HepG2 (cell line): ENCODE measurements around the gene KRT81. TPM values are rescaled to one million over a fixed set of nuclear protein-coding genes. Genes with fewer than 3 reads are reported as not detected.

Experiments used
- ATAC-seq: fragments of 200-7000 bp; cut with Tn5 transposase; 3 replicates; pipeline ENCODE4 v1.9.1; 2020; ENCODE audit warnings: mild to moderate bottlenecking, moderate library complexity
- BruUV-seq: library from RNA; stranded (reverse); fragments of 400-500 nt; replicated peaks from 2 replicates; lab custom pipeline; 2021; lab: Mats Ljungman, UMichigan
- CTCF ChIA-PET: fragments of 300-600 bp; formaldehyde crosslinking; extraction: SDS; loops from one replicate; lab custom pipeline; 2021; ENCODE audit warnings: low total read pairs, inconsistent platforms, low intra/inter-chr PET ratio; lab: Yijun Ruan, JAX
- POLR2A ChIA-PET: fragments of 350-600 bp; sonication (Branson Sonifier 250); formaldehyde crosslinking; loops from one replicate; lab custom pipeline; 2020; ENCODE audit warnings: antibody characterized with exemption, inconsistent platforms; lab: Yijun Ruan, JAX
- DNase-seq: peaks from one replicate; pipeline ENCODE4 v3.0.0-alpha.2; 2015; ENCODE audit warnings: low spot score
- FAIRE-seq: peaks from 3 replicates; lab custom pipeline; 2011; peaks lifted over from hg19 to GRCh38; lab: Jason Lieb, UNC
- H2AFZ ChIP-seq: one replicate; pipeline ENCODE4 v1.6.1; 2011; ENCODE audit warnings: low read length, inconsistent platforms
- H3K27ac ChIP-seq: fragments of 300-600 bp; 3 replicates; pipeline ENCODE4 v1.8.0; 2011; ENCODE audit warnings: mixed run types, mild to moderate bottlenecking, mixed read lengths, low read length, inconsistent platforms; ENCODE audit not compliant: insufficient read depth; ENCODE audit errors: extremely low read length
- H3K27me3 ChIP-seq, 2 experiments: fragments of 200-600 bp in 1 of 2; 2 replicates in 1 of 2; 3 replicates in 1 of 2; pipeline versions ENCODE4 v1.6.0 to v1.8.0; 2011; ENCODE audit warnings: low read length in 2 of 2, mild to moderate bottlenecking in 2 of 2, moderate library complexity in 2 of 2, inconsistent platforms in 1 of 2; ENCODE audit not compliant: insufficient read depth in 2 of 2, control insufficient read depth in 1 of 2
- H3K36me3 ChIP-seq, 2 experiments: fragments of 200-600 bp in 1 of 2; replicated peaks in 1 of 2; 2 replicates in 1 of 2; 3 replicates in 1 of 2; pipeline versions ENCODE4 v1.5.1 to v1.8.0; 2011; ENCODE audit warnings: low read length in 2 of 2, inconsistent platforms in 1 of 2; ENCODE audit not compliant: insufficient read depth in 2 of 2, control insufficient read depth in 1 of 2
- H3K4me1 ChIP-seq: 2 replicates; pipeline ENCODE4 v1.5.1; 2012; ENCODE audit warnings: low read length, inconsistent platforms; ENCODE audit not compliant: insufficient read depth
- H3K4me2 ChIP-seq: 2 replicates; pipeline ENCODE4 v1.6.0; 2011; ENCODE audit warnings: low read depth, low read length, inconsistent platforms
- H3K4me3 ChIP-seq, 3 experiments: fragments of 200-600 bp in 1 of 3; sonication (generic), shearing (Covaris generic) in 1 of 3; replicated peaks in 1 of 3; 2 replicates each; pipeline ENCODE4 v1.5.1; 2011 to 2016; ENCODE audit warnings: low read length in 3 of 3, inconsistent platforms in 2 of 3, low read depth in 2 of 3, mild to moderate bottlenecking in 2 of 3, control low read depth in 1 of 3, mixed read lengths in 1 of 3; ENCODE audit not compliant: insufficient read depth in 1 of 3
- H3K79me2 ChIP-seq: one replicate; pipeline ENCODE4 v1.6.1; 2011; ENCODE audit warnings: low read length, inconsistent platforms; ENCODE audit not compliant: insufficient read depth
- H3K9ac ChIP-seq: 2 replicates; pipeline ENCODE4 v1.6.0; 2011; ENCODE audit warnings: mild to moderate bottlenecking, low read depth, low read length, inconsistent platforms; ENCODE audit not compliant: insufficient read depth
- H3K9me3 ChIP-seq: 2 replicates; pipeline ENCODE4 v1.5.1; 2012; ENCODE audit warnings: mild to moderate bottlenecking, low read length
- H4K20me1 ChIP-seq: 2 replicates; pipeline ENCODE4 v1.6.0; 2011; ENCODE audit warnings: inconsistent platforms, mild to moderate bottlenecking, low read length, moderate library complexity; ENCODE audit not compliant: insufficient read depth
- JUND ChIP-seq: sonication (generic); formaldehyde crosslinking; IDR thresholded peaks from 2 replicates; pipeline ENCODE4 v1.8.0; 2022; ENCODE audit warnings: mild to moderate bottlenecking, missing genetic modification reagents
- MTA1 ChIP-seq: sonication (generic); formaldehyde crosslinking; IDR thresholded peaks from 2 replicates; pipeline ENCODE4 v1.4.0; 2020; ENCODE audit warnings: missing genetic modification reagents, mild to moderate bottlenecking, borderline replicate concordance
- NFE2L2 ChIP-seq: fragments of 150-350 bp; IDR thresholded peaks from 2 replicates; pipeline ENCODE4 v1.6.1; 2014; ENCODE audit warnings: low read length
- ZNF264 ChIP-seq: sonication (generic); formaldehyde crosslinking; IDR thresholded peaks from 2 replicates; pipeline ENCODE4 v1.4.0; 2020; ENCODE audit warnings: missing genetic modification reagents
- WGBS: methylation state at CpG from one replicate; pipeline ENCODE4 v1.1.6; 2017; ENCODE audit warnings: low lambda C conversion rate; 5-methylcytosine and 5-hydroxymethylcytosine counted together
- in situ Hi-C: cut with HindIII; loops from 2 replicates; pipeline ENCODE4 v1.10.0; 2017; ENCODE audit warnings: low pct_unique_long_range_greater_than_20kb; ENCODE audit not compliant: extremely low pct_ligation_motif_present
- intact Hi-C: fragments of 100-400 bp; cut with micrococcal nuclease; formaldehyde crosslinking; loops from one replicate; pipeline ENCODE4 v1.10.0; 2022; ENCODE audit not compliant: unreplicated experiment
- polyA plus RNA-seq, 8 experiments: library from polyadenylated mRNA; depleted of rRNA in 3 of 8; stranded (reverse) in 7 of 8; unstranded in 1 of 8; fragments of >200 nt; fragmentation: Illumina TruSeq in 4 of 8; extraction: Trizol in 4 of 8; gene quantifications; 2 replicates each; pipeline versions ENCODE4 v1.2.1 to v1.2.3, GENCODE V29; 2011 to 2016; ENCODE audit warnings: low read depth in 4 of 8, missing spikeins in 1 of 8, mixed read lengths in 1 of 8; ENCODE audit not compliant: insufficient read depth in 1 of 8
- total RNA-seq, 5 experiments: library from RNA; depleted of rRNA; stranded (reverse); fragments of >200 nt; fragmentation: Illumina TruSeq; extraction: Trizol; gene quantifications; 2 replicates each; pipeline ENCODE4 v1.2.3, GENCODE V29; 2016; ENCODE audit warnings: low read depth in 1 of 5
- TF ChIP-seq, protein P1 (sequence below): sonication (generic); formaldehyde crosslinking; IDR thresholded peaks from 2 replicates; pipeline ENCODE4 v1.5.1; 2020; ENCODE audit warnings: mild to moderate bottlenecking, missing genetic modification reagents, moderate library complexity
- TF ChIP-seq, protein P2 (sequence below): sonication (generic); formaldehyde crosslinking; IDR thresholded peaks from 2 replicates; pipeline ENCODE4 v1.5.0; 2020; ENCODE audit warnings: missing genetic modification reagents
- TF ChIP-seq, protein P3 (sequence below): sonication (generic); formaldehyde crosslinking; IDR thresholded peaks from 2 replicates; pipeline ENCODE4 v1.9.0; 2022; ENCODE audit warnings: missing genetic modification reagents, mild to moderate bottlenecking, borderline replicate concordance

The KRT81 gene
- total and polyA plus RNA-seq, 2 of the 13 experiments (the other 11 are each of a cell fraction or from before 2014, with no cell fraction given), result not detected

DNA sequence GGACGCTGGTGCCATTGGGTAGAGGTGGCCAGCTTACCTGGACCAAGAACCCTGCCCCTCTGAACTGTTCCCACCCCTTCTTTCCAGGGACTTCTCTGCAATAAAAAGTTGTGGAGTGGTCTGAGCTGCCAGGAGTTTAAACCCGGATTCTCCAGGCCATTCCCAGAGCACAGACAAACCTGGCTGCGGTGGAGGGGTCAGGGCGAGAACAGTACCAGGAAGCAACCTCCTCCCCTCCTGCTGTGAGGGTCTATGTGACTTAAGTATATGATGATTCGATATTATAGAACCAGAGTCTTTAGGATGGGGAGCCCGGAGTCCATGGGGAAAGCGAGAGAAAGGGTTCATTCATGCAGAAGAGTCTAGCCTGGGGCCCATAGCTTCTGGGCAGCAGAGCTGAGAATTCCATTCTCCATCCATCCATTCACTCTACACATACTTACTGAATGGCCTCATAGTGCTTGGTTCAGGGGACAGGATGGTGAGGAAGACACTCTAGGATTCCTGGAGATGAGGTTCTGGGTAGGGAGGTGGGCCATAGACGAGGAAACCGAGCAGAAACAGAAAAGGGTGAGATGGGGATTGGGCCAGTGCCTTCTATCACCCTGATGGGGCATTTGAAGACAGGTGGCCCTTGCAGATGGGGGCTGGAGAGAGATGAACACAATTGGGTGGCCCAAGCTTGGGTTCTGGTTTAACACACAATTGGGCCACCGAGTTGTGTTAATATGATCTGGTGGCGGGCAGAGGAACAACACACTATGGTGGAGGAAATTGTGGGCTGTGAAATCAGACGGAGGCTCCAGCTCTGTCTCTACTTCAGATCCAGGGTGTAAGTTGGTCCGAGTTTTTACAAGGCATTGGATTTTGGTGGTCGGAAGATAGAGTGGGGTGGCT lies 11.7 kb downstream of the KRT81 start:
- FAIRE-seq, result no peak
- POLR2A ChIA-PET, result no interaction called here
- H4K20me1 ChIP-seq, result no peaks in the 10 kb centered on the region
- no peak overlapping the region for H3K4me2 ChIP-seq
- TF ChIP-seq MTA1 (no peak), JUND (CRISPR knock-in tag) (0 out of 2 replicates have a peak, but pooled peaks have one; percentile 3)
- H2AFZ ChIP-seq, result no peak overlapping the region
- WGBS, result 56% methylated on average over 14 of the region's 14 CpGs
- intact Hi-C loops, result no loop called here
- H3K79me2 ChIP-seq, result no peaks in the 10 kb centered on the region
- H3K27me3 ChIP-seq, result peaks cover 4 to 32% of the 10 kb centered on the region in 2 experiments; a peak in 2 of 5 replicates
- BruUV-seq, result no TSS peak
- peaks cover 36% of the 10 kb centered on the region for H3K4me1 ChIP-seq
- DNase-seq, result no peak
- no peak for ATAC-seq
- no peak overlapping the region for H3K4me3 ChIP-seq
- no peak overlapping the region for H3K27ac ChIP-seq
- CTCF ChIA-PET, result interaction anchor here (1.5 to 1.8 kb wide), 2 partner anchors 48 to 58 kb away, joined by 3 to 4 read pairs; no protein-coding TSS in a partner anchor
- no peak overlapping the region for H3K9ac ChIP-seq
- H3K36me3 ChIP-seq, result no peaks in the 10 kb centered on the region
- in situ Hi-C loops, result no loop called here
- H3K9me3 ChIP-seq, result no peaks in the 10 kb centered on the region

DNA sequence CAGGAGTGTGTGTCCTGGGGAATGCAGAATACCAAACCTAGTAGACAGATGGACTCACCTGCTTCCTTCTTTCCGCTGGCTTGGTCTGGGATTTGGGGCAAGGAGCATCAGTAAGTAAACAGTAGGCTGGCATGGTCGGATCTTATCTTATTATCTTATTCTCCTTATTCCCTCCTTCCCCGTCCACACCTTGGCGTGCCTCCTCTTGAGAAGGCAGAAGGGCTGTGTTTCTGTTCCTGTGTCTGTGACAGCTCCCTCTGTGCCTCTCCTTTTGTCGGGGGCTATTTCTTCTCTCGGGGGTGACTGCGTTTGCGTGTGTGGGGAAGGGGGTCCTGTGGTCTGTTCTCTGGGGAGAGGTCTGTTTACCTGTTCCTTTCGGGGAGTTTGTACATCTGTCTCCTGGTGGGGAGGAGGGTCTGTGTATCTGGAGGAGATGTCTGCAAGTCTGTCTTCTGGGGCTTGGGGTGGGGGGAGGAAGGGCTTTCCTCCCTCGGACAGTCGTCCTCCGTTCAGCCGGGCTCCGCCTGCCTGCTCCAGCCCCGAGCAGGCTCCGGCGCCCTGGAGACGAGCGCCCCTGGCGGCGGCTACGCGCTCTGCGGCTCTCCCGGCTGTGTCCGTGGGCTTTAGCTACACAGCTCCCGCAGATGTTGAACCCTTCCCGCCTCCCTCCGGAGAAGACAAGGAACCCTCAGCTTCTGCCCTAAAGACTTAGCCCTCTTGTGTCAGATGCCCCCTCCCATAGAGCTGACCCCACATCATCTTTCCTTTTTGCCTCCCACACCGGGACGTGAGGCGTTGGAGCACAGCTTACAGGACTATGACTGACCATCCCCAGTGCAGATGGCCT lies 12.5 kb downstream of the KRT81 start:
- 29% methylated on average over 16 of the region's 32 CpGs for WGBS
- peak; percentile 21 for DNase-seq
- no peaks in the 10 kb centered on the region for H3K36me3 ChIP-seq
- ChIA-PET CTCF (interaction anchor here (1.8 kb wide), 1 partner anchor 57 kb away, joined by 4 read pairs; no protein-coding TSS in a partner anchor), POLR2A (no interaction called here)
- intact Hi-C loops, result no loop called here
- no peaks in the 10 kb centered on the region for H3K79me2 ChIP-seq
- no peak overlapping the region; a peak in 1 of 6 replicates for H3K4me3 ChIP-seq
- peaks cover 36% of the 10 kb centered on the region for H3K4me1 ChIP-seq
- no TSS peak for BruUV-seq
- no peaks in the 10 kb centered on the region for H4K20me1 ChIP-seq
- no peak overlapping the region for H3K9ac ChIP-seq
- ATAC-seq, result peak; percentile 98
- in situ Hi-C loops, result no loop called here
- H3K4me2 ChIP-seq, result peak overlapping the region; percentile 36; the same call in 1 of the 2 replicates
- peaks cover 4 to 34% of the 10 kb centered on the region in 2 experiments; a peak in 2 of 5 replicates for H3K27me3 ChIP-seq
- no peak overlapping the region for H2AFZ ChIP-seq
- H3K27ac ChIP-seq, result no peak overlapping the region
- no peak for FAIRE-seq
- no peaks in the 10 kb centered on the region for H3K9me3 ChIP-seq
- TF ChIP-seq, protein P1, sequence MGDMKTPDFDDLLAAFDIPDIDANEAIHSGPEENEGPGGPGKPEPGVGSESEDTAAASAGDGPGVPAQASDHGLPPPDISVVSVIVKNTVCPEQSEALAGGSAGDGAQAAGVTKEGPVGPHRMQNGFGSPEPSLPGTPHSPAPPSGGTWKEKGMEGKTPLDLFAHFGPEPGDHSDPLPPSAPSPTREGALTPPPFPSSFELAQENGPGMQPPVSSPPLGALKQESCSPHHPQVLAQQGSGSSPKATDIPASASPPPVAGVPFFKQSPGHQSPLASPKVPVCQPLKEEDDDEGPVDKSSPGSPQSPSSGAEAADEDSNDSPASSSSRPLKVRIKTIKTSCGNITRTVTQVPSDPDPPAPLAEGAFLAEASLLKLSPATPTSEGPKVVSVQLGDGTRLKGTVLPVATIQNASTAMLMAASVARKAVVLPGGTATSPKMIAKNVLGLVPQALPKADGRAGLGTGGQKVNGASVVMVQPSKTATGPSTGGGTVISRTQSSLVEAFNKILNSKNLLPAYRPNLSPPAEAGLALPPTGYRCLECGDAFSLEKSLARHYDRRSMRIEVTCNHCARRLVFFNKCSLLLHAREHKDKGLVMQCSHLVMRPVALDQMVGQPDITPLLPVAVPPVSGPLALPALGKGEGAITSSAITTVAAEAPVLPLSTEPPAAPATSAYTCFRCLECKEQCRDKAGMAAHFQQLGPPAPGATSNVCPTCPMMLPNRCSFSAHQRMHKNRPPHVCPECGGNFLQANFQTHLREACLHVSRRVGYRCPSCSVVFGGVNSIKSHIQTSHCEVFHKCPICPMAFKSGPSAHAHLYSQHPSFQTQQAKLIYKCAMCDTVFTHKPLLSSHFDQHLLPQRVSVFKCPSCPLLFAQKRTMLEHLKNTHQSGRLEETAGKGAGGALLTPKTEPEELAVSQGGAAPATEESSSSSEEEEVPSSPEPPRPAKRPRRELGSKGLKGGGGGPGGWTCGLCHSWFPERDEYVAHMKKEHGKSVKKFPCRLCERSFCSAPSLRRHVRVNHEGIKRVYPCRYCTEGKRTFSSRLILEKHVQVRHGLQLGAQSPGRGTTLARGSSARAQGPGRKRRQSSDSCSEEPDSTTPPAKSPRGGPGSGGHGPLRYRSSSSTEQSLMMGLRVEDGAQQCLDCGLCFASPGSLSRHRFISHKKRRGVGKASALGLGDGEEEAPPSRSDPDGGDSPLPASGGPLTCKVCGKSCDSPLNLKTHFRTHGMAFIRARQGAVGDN (CRISPR knock-in tag), result peak; percentile 36; the same call in 1 of the 2 replicates
- TF ChIP-seq, protein P2, sequence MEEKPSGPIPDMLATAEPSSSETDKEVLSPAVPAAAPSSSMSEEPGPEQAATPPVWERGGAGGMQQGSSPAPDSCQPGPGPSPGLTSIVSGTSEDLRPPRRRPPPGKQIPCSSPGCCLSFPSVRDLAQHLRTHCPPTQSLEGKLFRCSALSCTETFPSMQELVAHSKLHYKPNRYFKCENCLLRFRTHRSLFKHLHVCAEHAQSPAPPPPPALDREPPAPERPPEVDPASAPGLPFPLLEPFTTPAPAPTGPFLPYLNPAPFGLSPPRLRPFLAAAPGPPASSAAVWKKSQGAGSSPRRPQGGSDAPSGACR (CRISPR knock-in tag), result no peak
- no peak for TF ChIP-seq ZNF264 (CRISPR knock-in tag)
- TF ChIP-seq, protein P3, sequence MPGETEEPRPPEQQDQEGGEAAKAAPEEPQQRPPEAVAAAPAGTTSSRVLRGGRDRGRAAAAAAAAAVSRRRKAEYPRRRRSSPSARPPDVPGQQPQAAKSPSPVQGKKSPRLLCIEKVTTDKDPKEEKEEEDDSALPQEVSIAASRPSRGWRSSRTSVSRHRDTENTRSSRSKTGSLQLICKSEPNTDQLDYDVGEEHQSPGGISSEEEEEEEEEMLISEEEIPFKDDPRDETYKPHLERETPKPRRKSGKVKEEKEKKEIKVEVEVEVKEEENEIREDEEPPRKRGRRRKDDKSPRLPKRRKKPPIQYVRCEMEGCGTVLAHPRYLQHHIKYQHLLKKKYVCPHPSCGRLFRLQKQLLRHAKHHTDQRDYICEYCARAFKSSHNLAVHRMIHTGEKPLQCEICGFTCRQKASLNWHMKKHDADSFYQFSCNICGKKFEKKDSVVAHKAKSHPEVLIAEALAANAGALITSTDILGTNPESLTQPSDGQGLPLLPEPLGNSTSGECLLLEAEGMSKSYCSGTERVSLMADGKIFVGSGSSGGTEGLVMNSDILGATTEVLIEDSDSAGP, result no peak; the same call in 1 of the 2 replicates
- 0 out of 2 replicates have a peak, but pooled peaks have one; percentile 4 for TF ChIP-seq JUND (CRISPR knock-in tag)
- no peak for TF ChIP-seq NFE2L2
